GM12874 (cell line): ENCODE results near the gene PPM1H.

Source experiments
- CTCF ChIP-seq: IDR thresholded peaks from 2 replicates; pipeline ENCODE4 v1.5.1; 2011; ENCODE audit warnings: low read depth, mild to moderate bottlenecking, control low read depth, low read length, moderate library complexity; ENCODE audit not compliant: insufficient read depth

Gene PPM1H

GRCh38 chr12:62922539-62922938, 12.4 kb downstream of the PPM1H start:
- no peak for TF ChIP-seq CTCF

GRCh38 chr12:62919838-62920237, 15.1 kb downstream of the PPM1H start:
- TF ChIP-seq CTCF: no peak

GRCh38 chr12:62917926-62918325, 17.0 kb downstream of the PPM1H start:
- TF ChIP-seq CTCF: no peak

- TF ChIP-seq CTCF: no peak
These were observed 18.1 kb downstream of the PPM1H start for GRCh38 chr12:62916632-62917425.

GRCh38 chr12:62915204-62915529, 19.8 kb downstream of the PPM1H start:
- TF ChIP-seq CTCF: no peak

- no peak for TF ChIP-seq CTCF
These were observed 20.3 kb downstream of the PPM1H start for GRCh38 chr12:62914443-62915203.

- no peak for TF ChIP-seq CTCF
These were observed 21.6 kb downstream of the PPM1H start for GRCh38 chr12:62913380-62913779.
